K562 (cell line): ENCODE measurements around the gene ZNF814.

Experiments used
- ESRRA ChIP-seq: fragments of 450-650 bp; IDR thresholded peaks from 2 replicates; pipeline ENCODE4 v1.6.1; 2014; ENCODE audit warnings: low read depth, mild to moderate bottlenecking, moderate library complexity, borderline replicate concordance
- MYC ChIP-seq, 2 experiments: fragments of 250-450 bp in 1 of 2; sonication (Bioruptor Pico) in 1 of 2; IDR thresholded peaks; 2 replicates each; pipeline versions ENCODE4 v1.5.1 to v1.6.1; 2012 to 2021; ENCODE audit warnings: low read depth in 2 of 2, borderline replicate concordance in 1 of 2, improper control_type of control experiment in 1 of 2, low read length in 1 of 2, mild to moderate bottlenecking in 1 of 2, moderate library complexity in 1 of 2
- NBN ChIP-seq: fragments of 450-650 bp; IDR thresholded peaks from 2 replicates; pipeline ENCODE4 v1.6.1; 2016; ENCODE audit warnings: low read depth, mild to moderate bottlenecking
- PATZ1 ChIP-seq: fragments of 250-450 bp; sonication (Bioruptor Pico); IDR thresholded peaks from 2 replicates; pipeline ENCODE4 v1.5.0; 2020; ENCODE audit warnings: mild to moderate bottlenecking, borderline replicate concordance
- POLR2A ChIP-seq: fragments of 450-650 bp; conservative IDR thresholded peaks from 2 replicates; pipeline ENCODE4 v1.6.1; 2016
- SMAD1 ChIP-seq: fragments of 150-350 bp; IDR thresholded peaks from 2 replicates; pipeline ENCODE4 v1.6.1; 2014; ENCODE audit warnings: low read length, low read depth; ENCODE audit not compliant: partially characterized antibody
- SRSF3 ChIP-seq: fragments of 200-400 bp; formaldehyde crosslinking; IDR thresholded peaks from 2 replicates; pipeline ENCODE4 v1.6.1; 2016; ENCODE audit warnings: mild to moderate bottlenecking, low read length, moderate library complexity; ENCODE audit not compliant: insufficient read depth
- ZNF133 ChIP-seq: fragments of 250-450 bp; sonication (Bioruptor Pico); IDR thresholded peaks from 2 replicates; pipeline ENCODE4 v1.4.0; 2020; ENCODE audit warnings: mild to moderate bottlenecking
- ZNF444 ChIP-seq: fragments of 250-450 bp; sonication (Bioruptor Pico); IDR thresholded peaks from 2 replicates; pipeline ENCODE4 v1.4.0; 2020; ENCODE audit warnings: mild to moderate bottlenecking, moderate library complexity
- TF ChIP-seq, protein P1 (sequence below), 3 experiments: IDR thresholded peaks in 2 of 3; conservative IDR thresholded peaks in 1 of 3; 2 replicates each; pipeline ENCODE4 v1.5.1; 2011 to 2012; ENCODE audit warnings: low read length in 3 of 3, mild to moderate bottlenecking in 3 of 3, control low read depth in 2 of 3, improper control_type of control experiment in 1 of 3, inconsistent platforms in 1 of 3, low read depth in 1 of 3, mixed read lengths in 1 of 3, moderate library complexity in 1 of 3; ENCODE audit not compliant: insufficient read depth in 2 of 3

DNA sequence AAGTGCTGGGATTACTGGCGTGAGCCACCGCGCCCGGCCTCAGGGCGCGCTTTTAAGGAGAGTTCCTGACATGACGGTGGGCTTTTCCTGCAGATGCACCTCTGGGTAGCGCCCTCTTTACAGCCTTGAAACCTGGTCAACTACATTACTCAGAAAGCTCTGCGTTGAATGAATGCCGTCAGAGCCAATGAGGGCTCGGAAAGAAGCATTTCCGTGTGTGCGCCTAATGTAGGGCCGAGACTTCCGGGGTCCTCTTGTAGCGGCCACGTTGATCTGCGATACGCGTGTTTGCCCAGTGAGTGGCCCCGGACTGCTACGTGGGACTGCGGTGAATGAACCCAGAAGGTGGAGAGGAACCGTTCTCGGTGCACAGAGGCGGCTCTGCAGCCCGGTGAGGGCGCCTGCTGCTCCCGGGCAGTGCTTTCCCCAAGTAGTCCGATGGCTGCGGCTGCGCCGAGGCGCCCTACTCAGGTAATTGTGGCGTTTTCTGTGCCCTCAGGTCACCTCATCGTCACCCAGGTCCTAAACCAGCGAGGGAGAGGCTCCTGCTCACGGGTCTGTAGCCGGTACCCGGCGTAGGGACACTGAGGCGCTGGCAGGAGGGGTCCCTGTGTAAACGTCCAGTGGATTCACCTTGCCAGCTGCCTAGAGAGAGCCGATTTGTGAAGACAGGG is 69.2 kb downstream of the ZNF814 start:
- TF ChIP-seq MYC (IDR thresholded peaks at IDR 0.05; ENCODE audit: low read depth, low read length): peak; percentile 98
- peak; percentile 78; the same call in 1 of the 2 replicates for TF ChIP-seq MYC (CRISPR knock-in tag; IDR thresholded peaks at IDR 0.05; ENCODE audit: borderline replicate concordance, low read depth)
- TF ChIP-seq SMAD1: no peak
- no peak for TF ChIP-seq ZNF133 (CRISPR knock-in tag)
- no peak for TF ChIP-seq SRSF3
- no peak for TF ChIP-seq PATZ1 (CRISPR knock-in tag)
- peak; percentile 89 for TF ChIP-seq POLR2A
- no peak for TF ChIP-seq NBN
- peak; percentile 55; the same call in 1 of the 2 replicates for TF ChIP-seq ESRRA
- no peak for TF ChIP-seq ZNF444 (CRISPR knock-in tag)
- TF ChIP-seq, protein P1, sequence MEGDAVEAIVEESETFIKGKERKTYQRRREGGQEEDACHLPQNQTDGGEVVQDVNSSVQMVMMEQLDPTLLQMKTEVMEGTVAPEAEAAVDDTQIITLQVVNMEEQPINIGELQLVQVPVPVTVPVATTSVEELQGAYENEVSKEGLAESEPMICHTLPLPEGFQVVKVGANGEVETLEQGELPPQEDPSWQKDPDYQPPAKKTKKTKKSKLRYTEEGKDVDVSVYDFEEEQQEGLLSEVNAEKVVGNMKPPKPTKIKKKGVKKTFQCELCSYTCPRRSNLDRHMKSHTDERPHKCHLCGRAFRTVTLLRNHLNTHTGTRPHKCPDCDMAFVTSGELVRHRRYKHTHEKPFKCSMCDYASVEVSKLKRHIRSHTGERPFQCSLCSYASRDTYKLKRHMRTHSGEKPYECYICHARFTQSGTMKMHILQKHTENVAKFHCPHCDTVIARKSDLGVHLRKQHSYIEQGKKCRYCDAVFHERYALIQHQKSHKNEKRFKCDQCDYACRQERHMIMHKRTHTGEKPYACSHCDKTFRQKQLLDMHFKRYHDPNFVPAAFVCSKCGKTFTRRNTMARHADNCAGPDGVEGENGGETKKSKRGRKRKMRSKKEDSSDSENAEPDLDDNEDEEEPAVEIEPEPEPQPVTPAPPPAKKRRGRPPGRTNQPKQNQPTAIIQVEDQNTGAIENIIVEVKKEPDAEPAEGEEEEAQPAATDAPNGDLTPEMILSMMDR (IDR thresholded peaks at IDR 0.05 in 2 of 3, conservative IDR thresholded peaks at IDR 0.05 in 1 of 3; ENCODE audit: insufficient read depth in 2 of 3, low read depth in 1 of 3, low read length in 3 of 3): peak in 1 of 3 experiments; percentile 44; a peak in 2 of 6 replicates
